GM23338 (cell line): ENCODE measurements around the gene ST14. TPM values are rescaled to one million over a fixed set of nuclear protein-coding genes. Genes with fewer than 3 reads are reported as not detected.

Experiments
- ATAC-seq: fragments of 200-7000 bp; cut with Tn5 transposase; 3 replicates; pipeline ENCODE4 v1.9.1; 2020
- DNase-seq: peaks from one replicate; pipeline ENCODE4 v3.0.0-alpha.2; 2015; ENCODE audit warnings: low spot score
- H2AFZ ChIP-seq: fragments of 200-600 bp; sonication (generic); 2 replicates; pipeline ENCODE4 v1.8.0; 2016; ENCODE audit warnings: antibody characterized with exemption, mild to moderate bottlenecking, moderate library complexity
- H3F3A ChIP-seq: fragments of 200-600 bp; sonication (generic); replicated peaks from 2 replicates; pipeline ENCODE4 v1.8.0; 2017; ENCODE audit warnings: antibody characterized with exemption, mixed run types, low read depth
- H3K27ac ChIP-seq: fragments of 200-600 bp; sonication (generic); 2 replicates; pipeline ENCODE4 v1.6.1; 2016; ENCODE audit warnings: low read depth
- H3K27me3 ChIP-seq: fragments of 200-600 bp; sonication (generic); 2 replicates; pipeline ENCODE4 v1.8.0; 2016; ENCODE audit warnings: mild to moderate bottlenecking, mixed run types, moderate library complexity; ENCODE audit not compliant: insufficient read depth
- H3K36me3 ChIP-seq: fragments of 200-600 bp; sonication (generic); 2 replicates; pipeline ENCODE4 v1.8.0; 2016; ENCODE audit warnings: mild to moderate bottlenecking; ENCODE audit not compliant: insufficient read depth
- H3K4me1 ChIP-seq: fragments of 200-600 bp; sonication (generic); 2 replicates; pipeline ENCODE4 v1.8.0; 2016; ENCODE audit warnings: mild to moderate bottlenecking, moderate library complexity; ENCODE audit not compliant: insufficient read depth
- H3K4me2 ChIP-seq: fragments of 200-600 bp; sonication (generic); 2 replicates; pipeline ENCODE4 v1.7.1; 2017; ENCODE audit warnings: mixed run types
- H3K4me3 ChIP-seq: fragments of 200-600 bp; sonication (generic); 2 replicates; pipeline ENCODE4 v1.6.1; 2016; ENCODE audit warnings: mixed run types
- H3K79me2 ChIP-seq: fragments of 200-600 bp; sonication (generic); replicated peaks from 2 replicates; pipeline ENCODE4 v1.8.0; 2017; ENCODE audit warnings: mild to moderate bottlenecking; ENCODE audit not compliant: insufficient read depth
- H3K9me2 ChIP-seq: fragments of 200-600 bp; sonication (generic); 2 replicates; pipeline ENCODE4 v1.8.0; 2017; ENCODE audit not compliant: insufficient read depth
- H4K20me1 ChIP-seq: fragments of 200-600 bp; sonication (generic); replicated peaks from 2 replicates; pipeline ENCODE4 v1.8.0; 2017; ENCODE audit warnings: mild to moderate bottlenecking; ENCODE audit not compliant: insufficient read depth
- H3K27ac Mint-ChIP-seq: 2 replicates; pipeline ENCODE4 v1.8.0; 2020; ENCODE audit warnings: inconsistent platforms, mild to moderate bottlenecking, moderate library complexity, mixed read lengths
- H3K27me3 Mint-ChIP-seq: 3 replicates; pipeline ENCODE4 v1.8.0; 2022; ENCODE audit warnings: low read depth, mild to moderate bottlenecking, moderate library complexity, mixed read lengths, inconsistent platforms; ENCODE audit not compliant: insufficient read depth, poor library complexity
- H3K36me3 Mint-ChIP-seq: 3 replicates; pipeline ENCODE4 v1.8.0; 2021; ENCODE audit warnings: low read depth, mild to moderate bottlenecking, inconsistent platforms, moderate library complexity, mixed read lengths
- H3K4me1 Mint-ChIP-seq: 3 replicates; pipeline ENCODE4 v1.8.0; 2020; ENCODE audit warnings: mild to moderate bottlenecking, inconsistent platforms, mixed read lengths
- H3K4me3 Mint-ChIP-seq: 3 replicates; pipeline ENCODE4 v1.8.0; 2021; ENCODE audit warnings: moderate library complexity, mild to moderate bottlenecking, inconsistent platforms, mixed read lengths
- H3K9me3 Mint-ChIP-seq: 3 replicates; pipeline ENCODE4 v1.8.0; 2020; ENCODE audit warnings: moderate library complexity, mild to moderate bottlenecking, inconsistent platforms, mixed read lengths
- CREB1 ChIP-seq: fragments of 250-450 bp; sonication (Bioruptor Pico); IDR thresholded peaks from 2 replicates; pipeline ENCODE4 v1.5.0; 2020; ENCODE audit warnings: low read depth, mild to moderate bottlenecking, moderate library complexity
- EZH2 ChIP-seq: fragments of 200-600 bp; sonication (generic); IDR thresholded peaks from one replicate; pipeline ENCODE4 v1.8.0; 2017; ENCODE audit warnings: antibody characterized with exemption, mild to moderate bottlenecking, low read depth; ENCODE audit not compliant: unreplicated experiment
- EZH2phosphoT487 ChIP-seq: fragments of 200-600 bp; sonication (generic); IDR thresholded peaks from one replicate; pipeline ENCODE4 v1.8.1; 2018; ENCODE audit warnings: antibody characterized with exemption; ENCODE audit not compliant: unreplicated experiment
- POLR2AphosphoS5 ChIP-seq: IDR thresholded peaks from 2 replicates; pipeline ENCODE4 v1.6.1; 2016; ENCODE audit warnings: antibody characterized with exemption, low read depth
- STAT1 ChIP-seq: IDR thresholded peaks from one replicate; pipeline ENCODE4 v1.6.1; 2016; ENCODE audit warnings: antibody characterized with exemption; ENCODE audit not compliant: unreplicated experiment
- polyA plus RNA-seq: library from polyadenylated mRNA; unstranded; fragments of >200 nt; fragmentation: Nextera tagmentation; extraction: Ambion mirVana; gene quantifications from 2 replicates; pipeline ENCODE4 v1.2.1, GENCODE V29; 2016
- total RNA-seq: library from RNA; depleted of rRNA; stranded (reverse); fragments of >200 nt; shearing (Covaris generic); gene quantifications from 2 replicates; pipeline ENCODE4 v1.2.3, GENCODE V29; 2014
- TF ChIP-seq, protein P1 (sequence below): fragments of 250-450 bp; sonication (Bioruptor Pico); IDR thresholded peaks from 2 replicates; pipeline ENCODE4 v1.5.0; 2020; ENCODE audit warnings: mild to moderate bottlenecking, moderate library complexity
- TF ChIP-seq, protein P2 (sequence below): IDR thresholded peaks from 2 replicates; pipeline ENCODE4 v1.6.1; 2016; ENCODE audit warnings: antibody characterized with exemption
- TF ChIP-seq, protein P3 (sequence below): IDR thresholded peaks from one replicate; pipeline ENCODE4 v1.6.1; 2018; ENCODE audit warnings: antibody characterized with exemption; ENCODE audit not compliant: unreplicated experiment
- TF ChIP-seq, protein P4 (sequence below), 2 experiments: fragments of 200-600 bp in 1 of 2; sonication (generic) in 1 of 2; conservative IDR thresholded peaks; 2 replicates each; pipeline versions ENCODE4 v1.5.1 to v1.6.1; 2016 to 2017; ENCODE audit warnings: antibody characterized with exemption in 2 of 2, low read depth in 2 of 2, mild to moderate bottlenecking in 2 of 2, moderate library complexity in 1 of 2

ST14 gene
- total and polyA plus RNA-seq, 2 experiments from 2014 or later = 7.9 to 32.7 TPM

DNA sequence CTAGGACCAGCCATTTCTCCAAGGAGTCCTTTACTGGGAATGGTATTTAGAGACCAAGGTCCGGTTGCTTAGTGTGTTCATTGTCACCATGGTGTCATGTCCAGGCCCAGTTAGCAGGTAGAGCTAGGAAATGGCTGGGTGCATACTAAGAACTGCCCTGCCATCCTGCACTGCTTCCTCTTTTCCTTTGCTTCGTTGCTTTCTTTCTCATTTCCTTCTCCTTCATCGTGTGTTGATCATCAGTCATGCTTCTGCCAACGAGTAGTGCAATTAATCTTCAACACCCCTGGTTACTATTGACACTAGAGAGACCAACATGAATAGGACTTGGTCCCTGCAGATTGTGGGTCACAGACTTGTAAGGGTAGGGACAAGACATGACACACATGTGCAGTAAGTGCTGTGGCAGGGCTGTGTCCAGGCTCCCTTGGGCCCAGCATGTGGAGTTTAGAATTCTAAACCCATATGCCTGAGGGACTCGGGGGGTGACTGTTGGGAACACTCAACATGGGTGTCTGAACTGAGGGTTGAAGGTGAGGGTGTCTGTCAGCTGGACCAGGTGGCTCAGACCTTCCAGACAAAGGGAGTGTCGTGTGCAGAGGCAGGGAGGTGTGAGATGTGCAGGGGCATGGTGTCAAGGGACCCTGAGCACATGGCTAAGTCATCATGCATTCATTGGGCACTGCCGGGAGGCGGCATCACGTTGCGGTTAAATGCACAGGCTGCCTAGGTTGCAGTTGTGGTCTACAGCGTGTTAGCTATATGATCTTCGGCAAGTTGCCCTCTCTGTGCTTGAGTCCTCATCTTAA is 42.6 kb downstream of the ST14 start (continued):
- TF ChIP-seq, protein P1, sequence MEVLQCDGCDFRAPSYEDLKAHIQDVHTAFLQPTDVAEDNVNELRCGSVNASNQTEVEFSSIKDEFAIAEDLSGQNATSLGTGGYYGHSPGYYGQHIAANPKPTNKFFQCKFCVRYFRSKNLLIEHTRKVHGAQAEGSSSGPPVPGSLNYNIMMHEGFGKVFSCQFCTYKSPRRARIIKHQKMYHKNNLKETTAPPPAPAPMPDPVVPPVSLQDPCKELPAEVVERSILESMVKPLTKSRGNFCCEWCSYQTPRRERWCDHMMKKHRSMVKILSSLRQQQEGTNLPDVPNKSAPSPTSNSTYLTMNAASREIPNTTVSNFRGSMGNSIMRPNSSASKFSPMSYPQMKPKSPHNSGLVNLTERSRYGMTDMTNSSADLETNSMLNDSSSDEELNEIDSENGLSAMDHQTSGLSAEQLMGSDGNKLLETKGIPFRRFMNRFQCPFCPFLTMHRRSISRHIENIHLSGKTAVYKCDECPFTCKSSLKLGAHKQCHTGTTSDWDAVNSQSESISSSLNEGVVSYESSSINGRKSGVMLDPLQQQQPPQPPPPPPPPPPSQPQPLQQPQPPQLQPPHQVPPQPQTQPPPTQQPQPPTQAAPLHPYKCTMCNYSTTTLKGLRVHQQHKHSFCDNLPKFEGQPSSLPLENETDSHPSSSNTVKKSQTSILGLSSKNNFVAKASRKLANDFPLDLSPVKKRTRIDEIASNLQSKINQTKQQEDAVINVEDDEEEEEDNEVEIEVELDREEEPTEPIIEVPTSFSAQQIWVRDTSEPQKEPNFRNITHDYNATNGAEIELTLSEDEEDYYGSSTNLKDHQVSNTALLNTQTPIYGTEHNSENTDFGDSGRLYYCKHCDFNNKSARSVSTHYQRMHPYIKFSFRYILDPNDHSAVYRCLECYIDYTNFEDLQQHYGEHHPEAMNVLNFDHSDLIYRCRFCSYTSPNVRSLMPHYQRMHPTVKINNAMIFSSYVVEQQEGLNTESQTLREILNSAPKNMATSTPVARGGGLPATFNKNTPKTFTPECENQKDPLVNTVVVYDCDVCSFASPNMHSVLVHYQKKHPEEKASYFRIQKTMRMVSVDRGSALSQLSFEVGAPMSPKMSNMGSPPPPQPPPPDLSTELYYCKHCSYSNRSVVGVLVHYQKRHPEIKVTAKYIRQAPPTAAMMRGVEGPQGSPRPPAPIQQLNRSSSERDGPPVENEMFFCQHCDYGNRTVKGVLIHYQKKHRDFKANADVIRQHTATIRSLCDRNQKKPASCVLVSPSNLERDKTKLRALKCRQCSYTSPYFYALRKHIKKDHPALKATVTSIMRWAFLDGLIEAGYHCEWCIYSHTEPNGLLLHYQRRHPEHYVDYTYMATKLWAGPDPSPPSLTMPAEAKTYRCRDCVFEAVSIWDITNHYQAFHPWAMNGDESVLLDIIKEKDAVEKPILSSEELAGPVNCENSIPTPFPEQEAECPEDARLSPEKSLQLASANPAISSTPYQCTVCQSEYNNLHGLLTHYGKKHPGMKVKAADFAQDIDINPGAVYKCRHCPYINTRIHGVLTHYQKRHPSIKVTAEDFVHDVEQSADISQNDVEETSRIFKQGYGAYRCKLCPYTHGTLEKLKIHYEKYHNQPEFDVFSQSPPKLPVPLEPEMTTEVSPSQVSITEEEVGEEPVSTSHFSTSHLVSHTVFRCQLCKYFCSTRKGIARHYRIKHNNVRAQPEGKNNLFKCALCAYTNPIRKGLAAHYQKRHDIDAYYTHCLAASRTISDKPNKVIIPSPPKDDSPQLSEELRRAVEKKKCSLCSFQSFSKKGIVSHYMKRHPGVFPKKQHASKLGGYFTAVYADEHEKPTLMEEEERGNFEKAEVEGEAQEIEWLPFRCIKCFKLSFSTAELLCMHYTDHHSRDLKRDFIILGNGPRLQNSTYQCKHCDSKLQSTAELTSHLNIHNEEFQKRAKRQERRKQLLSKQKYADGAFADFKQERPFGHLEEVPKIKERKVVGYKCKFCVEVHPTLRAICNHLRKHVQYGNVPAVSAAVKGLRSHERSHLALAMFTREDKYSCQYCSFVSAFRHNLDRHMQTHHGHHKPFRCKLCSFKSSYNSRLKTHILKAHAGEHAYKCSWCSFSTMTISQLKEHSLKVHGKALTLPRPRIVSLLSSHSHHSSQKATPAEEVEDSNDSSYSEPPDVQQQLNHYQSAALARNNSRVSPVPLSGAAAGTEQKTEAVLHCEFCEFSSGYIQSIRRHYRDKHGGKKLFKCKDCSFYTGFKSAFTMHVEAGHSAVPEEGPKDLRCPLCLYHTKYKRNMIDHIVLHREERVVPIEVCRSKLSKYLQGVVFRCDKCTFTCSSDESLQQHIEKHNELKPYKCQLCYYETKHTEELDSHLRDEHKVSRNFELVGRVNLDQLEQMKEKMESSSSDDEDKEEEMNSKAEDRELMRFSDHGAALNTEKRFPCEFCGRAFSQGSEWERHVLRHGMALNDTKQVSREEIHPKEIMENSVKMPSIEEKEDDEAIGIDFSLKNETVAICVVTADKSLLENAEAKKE (CRISPR knock-in tag) = no peak
- TF ChIP-seq, protein P2, sequence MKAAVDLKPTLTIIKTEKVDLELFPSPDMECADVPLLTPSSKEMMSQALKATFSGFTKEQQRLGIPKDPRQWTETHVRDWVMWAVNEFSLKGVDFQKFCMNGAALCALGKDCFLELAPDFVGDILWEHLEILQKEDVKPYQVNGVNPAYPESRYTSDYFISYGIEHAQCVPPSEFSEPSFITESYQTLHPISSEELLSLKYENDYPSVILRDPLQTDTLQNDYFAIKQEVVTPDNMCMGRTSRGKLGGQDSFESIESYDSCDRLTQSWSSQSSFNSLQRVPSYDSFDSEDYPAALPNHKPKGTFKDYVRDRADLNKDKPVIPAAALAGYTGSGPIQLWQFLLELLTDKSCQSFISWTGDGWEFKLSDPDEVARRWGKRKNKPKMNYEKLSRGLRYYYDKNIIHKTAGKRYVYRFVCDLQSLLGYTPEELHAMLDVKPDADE = no peak

DNA sequence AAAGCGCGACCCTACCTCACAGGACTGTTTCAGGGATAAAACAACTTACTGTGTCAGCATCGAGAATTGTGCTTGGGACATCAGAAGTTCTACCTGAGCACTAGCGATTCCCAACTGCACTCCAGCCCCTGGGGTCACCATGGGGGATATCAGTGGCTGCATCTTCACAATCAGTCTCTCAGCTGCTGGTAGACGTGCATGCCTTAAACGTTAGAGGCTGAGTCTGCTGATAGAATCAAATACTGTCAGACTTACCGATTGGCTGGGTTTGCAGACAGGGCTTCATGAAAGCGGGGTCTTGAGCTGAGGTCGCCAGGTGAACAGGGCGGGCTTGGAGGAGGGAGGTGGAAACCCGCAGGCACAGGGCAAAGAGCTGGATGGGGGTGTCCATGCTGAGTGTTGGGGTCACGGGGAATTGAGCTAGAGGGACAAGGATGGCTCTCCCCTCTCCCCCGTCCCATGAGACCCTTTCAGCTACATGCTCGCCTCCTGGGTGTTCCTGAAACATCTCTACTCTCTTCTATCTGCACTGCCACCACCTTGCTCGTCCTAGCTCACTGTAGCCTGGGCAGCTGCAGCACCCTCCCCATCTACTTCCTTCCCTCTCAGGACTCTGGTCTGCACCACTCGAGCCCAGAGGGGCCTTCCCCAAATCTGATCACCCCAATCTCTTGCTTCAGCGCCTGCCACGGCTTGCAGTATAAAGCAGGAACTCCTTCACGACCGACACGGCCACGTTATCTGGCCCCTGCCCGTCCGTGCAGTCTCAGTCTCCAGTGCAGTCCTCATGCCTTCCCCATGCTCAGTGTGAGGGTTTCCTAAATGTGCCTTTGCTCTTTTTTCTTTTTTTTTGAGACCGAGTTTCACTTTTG is 43.5 kb downstream of the ST14 start:
- Mint-ChIP-seq H3K4me1 (no peaks in the 10 kb centered on the region), H3K27ac (no peak overlapping the region), H3K9me3 (peaks cover 4% of the 10 kb centered on the region; the same call in 1 of the 3 replicates), H3K4me3 (no peak overlapping the region), H3K36me3 (peaks cover 24% of the 10 kb centered on the region), H3K27me3 (peaks cover 2% of the 10 kb centered on the region)
- Histone ChIP-seq H4K20me1 (no peaks in the 10 kb centered on the region), H3K4me2 (no peak overlapping the region), H3K79me2 (no peaks in the 10 kb centered on the region), H3K27me3 (no peaks in the 10 kb centered on the region), H2AFZ (no peak overlapping the region), H3K4me1 (no peaks in the 10 kb centered on the region), H3K9me2 (no peaks in the 10 kb centered on the region), H3K36me3 (no peaks in the 10 kb centered on the region), H3K27ac (no peak overlapping the region), H3K4me3 (no peak overlapping the region), H3F3A (no peaks in the 10 kb centered on the region)
- no peak for DNase-seq
- ATAC-seq = no peak
- TF ChIP-seq CREB1 (CRISPR knock-in tag) (no peak), STAT1 (no peak), EZH2phosphoT487 (no peak), EZH2 (no peak), POLR2AphosphoS5 (no peak)
- TF ChIP-seq, protein P3, sequence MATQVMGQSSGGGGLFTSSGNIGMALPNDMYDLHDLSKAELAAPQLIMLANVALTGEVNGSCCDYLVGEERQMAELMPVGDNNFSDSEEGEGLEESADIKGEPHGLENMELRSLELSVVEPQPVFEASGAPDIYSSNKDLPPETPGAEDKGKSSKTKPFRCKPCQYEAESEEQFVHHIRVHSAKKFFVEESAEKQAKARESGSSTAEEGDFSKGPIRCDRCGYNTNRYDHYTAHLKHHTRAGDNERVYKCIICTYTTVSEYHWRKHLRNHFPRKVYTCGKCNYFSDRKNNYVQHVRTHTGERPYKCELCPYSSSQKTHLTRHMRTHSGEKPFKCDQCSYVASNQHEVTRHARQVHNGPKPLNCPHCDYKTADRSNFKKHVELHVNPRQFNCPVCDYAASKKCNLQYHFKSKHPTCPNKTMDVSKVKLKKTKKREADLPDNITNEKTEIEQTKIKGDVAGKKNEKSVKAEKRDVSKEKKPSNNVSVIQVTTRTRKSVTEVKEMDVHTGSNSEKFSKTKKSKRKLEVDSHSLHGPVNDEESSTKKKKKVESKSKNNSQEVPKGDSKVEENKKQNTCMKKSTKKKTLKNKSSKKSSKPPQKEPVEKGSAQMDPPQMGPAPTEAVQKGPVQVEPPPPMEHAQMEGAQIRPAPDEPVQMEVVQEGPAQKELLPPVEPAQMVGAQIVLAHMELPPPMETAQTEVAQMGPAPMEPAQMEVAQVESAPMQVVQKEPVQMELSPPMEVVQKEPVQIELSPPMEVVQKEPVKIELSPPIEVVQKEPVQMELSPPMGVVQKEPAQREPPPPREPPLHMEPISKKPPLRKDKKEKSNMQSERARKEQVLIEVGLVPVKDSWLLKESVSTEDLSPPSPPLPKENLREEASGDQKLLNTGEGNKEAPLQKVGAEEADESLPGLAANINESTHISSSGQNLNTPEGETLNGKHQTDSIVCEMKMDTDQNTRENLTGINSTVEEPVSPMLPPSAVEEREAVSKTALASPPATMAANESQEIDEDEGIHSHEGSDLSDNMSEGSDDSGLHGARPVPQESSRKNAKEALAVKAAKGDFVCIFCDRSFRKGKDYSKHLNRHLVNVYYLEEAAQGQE = no peak
- TF ChIP-seq, protein P4, sequence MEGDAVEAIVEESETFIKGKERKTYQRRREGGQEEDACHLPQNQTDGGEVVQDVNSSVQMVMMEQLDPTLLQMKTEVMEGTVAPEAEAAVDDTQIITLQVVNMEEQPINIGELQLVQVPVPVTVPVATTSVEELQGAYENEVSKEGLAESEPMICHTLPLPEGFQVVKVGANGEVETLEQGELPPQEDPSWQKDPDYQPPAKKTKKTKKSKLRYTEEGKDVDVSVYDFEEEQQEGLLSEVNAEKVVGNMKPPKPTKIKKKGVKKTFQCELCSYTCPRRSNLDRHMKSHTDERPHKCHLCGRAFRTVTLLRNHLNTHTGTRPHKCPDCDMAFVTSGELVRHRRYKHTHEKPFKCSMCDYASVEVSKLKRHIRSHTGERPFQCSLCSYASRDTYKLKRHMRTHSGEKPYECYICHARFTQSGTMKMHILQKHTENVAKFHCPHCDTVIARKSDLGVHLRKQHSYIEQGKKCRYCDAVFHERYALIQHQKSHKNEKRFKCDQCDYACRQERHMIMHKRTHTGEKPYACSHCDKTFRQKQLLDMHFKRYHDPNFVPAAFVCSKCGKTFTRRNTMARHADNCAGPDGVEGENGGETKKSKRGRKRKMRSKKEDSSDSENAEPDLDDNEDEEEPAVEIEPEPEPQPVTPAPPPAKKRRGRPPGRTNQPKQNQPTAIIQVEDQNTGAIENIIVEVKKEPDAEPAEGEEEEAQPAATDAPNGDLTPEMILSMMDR (conservative IDR thresholded peaks at IDR 0.05; ENCODE audit: low read depth in 2 of 2) = no peak
